GM23338 (cell line): ENCODE data around the gene TENT5A. TPM values are rescaled to one million over a fixed set of nuclear protein-coding genes. Genes with fewer than 3 reads are reported as not detected.

Experiments used
- ATAC-seq: fragments of 200-7000 bp; cut with Tn5 transposase; 3 replicates; pipeline ENCODE4 v1.9.1; 2020
- DNase-seq: peaks from one replicate; pipeline ENCODE4 v3.0.0-alpha.2; 2015; ENCODE audit warnings: low spot score
- H2AFZ ChIP-seq: fragments of 200-600 bp; sonication (generic); 2 replicates; pipeline ENCODE4 v1.8.0; 2016; ENCODE audit warnings: antibody characterized with exemption, mild to moderate bottlenecking, moderate library complexity
- H3F3A ChIP-seq: fragments of 200-600 bp; sonication (generic); replicated peaks from 2 replicates; pipeline ENCODE4 v1.8.0; 2017; ENCODE audit warnings: antibody characterized with exemption, mixed run types, low read depth
- H3K27ac ChIP-seq: fragments of 200-600 bp; sonication (generic); 2 replicates; pipeline ENCODE4 v1.6.1; 2016; ENCODE audit warnings: low read depth
- H3K27me3 ChIP-seq: fragments of 200-600 bp; sonication (generic); 2 replicates; pipeline ENCODE4 v1.8.0; 2016; ENCODE audit warnings: mild to moderate bottlenecking, mixed run types, moderate library complexity; ENCODE audit not compliant: insufficient read depth
- H3K36me3 ChIP-seq: fragments of 200-600 bp; sonication (generic); 2 replicates; pipeline ENCODE4 v1.8.0; 2016; ENCODE audit warnings: mild to moderate bottlenecking; ENCODE audit not compliant: insufficient read depth
- H3K4me1 ChIP-seq: fragments of 200-600 bp; sonication (generic); 2 replicates; pipeline ENCODE4 v1.8.0; 2016; ENCODE audit warnings: mild to moderate bottlenecking, moderate library complexity; ENCODE audit not compliant: insufficient read depth
- H3K4me2 ChIP-seq: fragments of 200-600 bp; sonication (generic); 2 replicates; pipeline ENCODE4 v1.7.1; 2017; ENCODE audit warnings: mixed run types
- H3K4me3 ChIP-seq: fragments of 200-600 bp; sonication (generic); 2 replicates; pipeline ENCODE4 v1.6.1; 2016; ENCODE audit warnings: mixed run types
- H3K79me2 ChIP-seq: fragments of 200-600 bp; sonication (generic); replicated peaks from 2 replicates; pipeline ENCODE4 v1.8.0; 2017; ENCODE audit warnings: mild to moderate bottlenecking; ENCODE audit not compliant: insufficient read depth
- H3K9me2 ChIP-seq: fragments of 200-600 bp; sonication (generic); 2 replicates; pipeline ENCODE4 v1.8.0; 2017; ENCODE audit not compliant: insufficient read depth
- H4K20me1 ChIP-seq: fragments of 200-600 bp; sonication (generic); replicated peaks from 2 replicates; pipeline ENCODE4 v1.8.0; 2017; ENCODE audit warnings: mild to moderate bottlenecking; ENCODE audit not compliant: insufficient read depth
- H3K27ac Mint-ChIP-seq: 2 replicates; pipeline ENCODE4 v1.8.0; 2020; ENCODE audit warnings: inconsistent platforms, mild to moderate bottlenecking, moderate library complexity, mixed read lengths
- H3K27me3 Mint-ChIP-seq: 3 replicates; pipeline ENCODE4 v1.8.0; 2022; ENCODE audit warnings: low read depth, mild to moderate bottlenecking, moderate library complexity, mixed read lengths, inconsistent platforms; ENCODE audit not compliant: insufficient read depth, poor library complexity
- H3K36me3 Mint-ChIP-seq: 3 replicates; pipeline ENCODE4 v1.8.0; 2021; ENCODE audit warnings: low read depth, mild to moderate bottlenecking, inconsistent platforms, moderate library complexity, mixed read lengths
- H3K4me1 Mint-ChIP-seq: 3 replicates; pipeline ENCODE4 v1.8.0; 2020; ENCODE audit warnings: mild to moderate bottlenecking, inconsistent platforms, mixed read lengths
- H3K4me3 Mint-ChIP-seq: 3 replicates; pipeline ENCODE4 v1.8.0; 2021; ENCODE audit warnings: moderate library complexity, mild to moderate bottlenecking, inconsistent platforms, mixed read lengths
- H3K9me3 Mint-ChIP-seq: 3 replicates; pipeline ENCODE4 v1.8.0; 2020; ENCODE audit warnings: moderate library complexity, mild to moderate bottlenecking, inconsistent platforms, mixed read lengths
- CREB1 ChIP-seq: fragments of 250-450 bp; sonication (Bioruptor Pico); IDR thresholded peaks from 2 replicates; pipeline ENCODE4 v1.5.0; 2020; ENCODE audit warnings: low read depth, mild to moderate bottlenecking, moderate library complexity
- CTCF ChIP-seq, 2 experiments: fragments of 200-600 bp in 1 of 2; sonication (generic) in 1 of 2; conservative IDR thresholded peaks; 2 replicates each; pipeline versions ENCODE4 v1.5.1 to v1.6.1; 2016 to 2017; ENCODE audit warnings: antibody characterized with exemption in 2 of 2, low read depth in 2 of 2, mild to moderate bottlenecking in 2 of 2, moderate library complexity in 1 of 2
- ETS1 ChIP-seq: IDR thresholded peaks from 2 replicates; pipeline ENCODE4 v1.6.1; 2016; ENCODE audit warnings: antibody characterized with exemption
- EZH2 ChIP-seq: fragments of 200-600 bp; sonication (generic); IDR thresholded peaks from one replicate; pipeline ENCODE4 v1.8.0; 2017; ENCODE audit warnings: antibody characterized with exemption, mild to moderate bottlenecking, low read depth; ENCODE audit not compliant: unreplicated experiment
- EZH2phosphoT487 ChIP-seq: fragments of 200-600 bp; sonication (generic); IDR thresholded peaks from one replicate; pipeline ENCODE4 v1.8.1; 2018; ENCODE audit warnings: antibody characterized with exemption; ENCODE audit not compliant: unreplicated experiment
- JUNB ChIP-seq: IDR thresholded peaks from one replicate; pipeline ENCODE4 v1.6.1; 2016; ENCODE audit warnings: antibody characterized with exemption; ENCODE audit not compliant: unreplicated experiment
- NANOG ChIP-seq: IDR thresholded peaks from 2 replicates; pipeline ENCODE4 v1.6.1; 2016; ENCODE audit warnings: antibody characterized with exemption, borderline replicate concordance
- POLR2AphosphoS5 ChIP-seq: IDR thresholded peaks from 2 replicates; pipeline ENCODE4 v1.6.1; 2016; ENCODE audit warnings: antibody characterized with exemption, low read depth
- REST ChIP-seq: IDR thresholded peaks from one replicate; pipeline ENCODE4 v1.6.1; 2018; ENCODE audit warnings: antibody characterized with exemption; ENCODE audit not compliant: unreplicated experiment
- STAT1 ChIP-seq: IDR thresholded peaks from one replicate; pipeline ENCODE4 v1.6.1; 2016; ENCODE audit warnings: antibody characterized with exemption; ENCODE audit not compliant: unreplicated experiment
- ZNF114 ChIP-seq: fragments of 250-450 bp; sonication (Bioruptor Pico); IDR thresholded peaks from 2 replicates; pipeline ENCODE4 v1.5.0; 2020; ENCODE audit warnings: mild to moderate bottlenecking, moderate library complexity
- ZNF331 ChIP-seq: fragments of 250-450 bp; sonication (Bioruptor Pico); IDR thresholded peaks from 2 replicates; pipeline ENCODE4 v1.5.0; 2020; ENCODE audit warnings: low read depth, mild to moderate bottlenecking, moderate library complexity
- ZNF462 ChIP-seq: fragments of 250-450 bp; sonication (Bioruptor Pico); IDR thresholded peaks from 2 replicates; pipeline ENCODE4 v1.5.0; 2020; ENCODE audit warnings: mild to moderate bottlenecking, moderate library complexity
- polyA plus RNA-seq: library from polyadenylated mRNA; unstranded; fragments of >200 nt; fragmentation: Nextera tagmentation; extraction: Ambion mirVana; gene quantifications from 2 replicates; pipeline ENCODE4 v1.2.1, GENCODE V29; 2016
- total RNA-seq: library from RNA; depleted of rRNA; stranded (reverse); fragments of >200 nt; shearing (Covaris generic); gene quantifications from 2 replicates; pipeline ENCODE4 v1.2.3, GENCODE V29; 2014

Gene TENT5A
- total and polyA plus RNA-seq, 2 experiments from 2014 or later = 3.8 to 4.7 TPM

GRCh38 chr6:81774542-81774941 is 22.1 kb upstream of the TENT5A start:
- no peak overlapping the region for H3K27ac ChIP-seq
- no peaks in the 10 kb centered on the region for H3K27me3 ChIP-seq
- no peak for DNase-seq
- no peak overlapping the region for H3K27ac Mint-ChIP-seq
- H3K4me3 Mint-ChIP-seq = no peak overlapping the region
- H4K20me1 ChIP-seq = no peaks in the 10 kb centered on the region
- ATAC-seq = no peak
- peaks cover 7% of the 10 kb centered on the region for H3K4me1 ChIP-seq
- no peak overlapping the region for H3K4me3 ChIP-seq
- TF ChIP-seq EZH2 = no peak
- TF ChIP-seq STAT1 = no peak
- no peak for TF ChIP-seq CREB1 (CRISPR knock-in tag)
- no peak for TF ChIP-seq ZNF462 (CRISPR knock-in tag)
- no peak for TF ChIP-seq ETS1
- TF ChIP-seq REST = no peak
- TF ChIP-seq POLR2AphosphoS5 = no peak
- TF ChIP-seq ZNF331 (CRISPR knock-in tag) = no peak
- no peak for TF ChIP-seq ZNF114
- no peak for TF ChIP-seq EZH2phosphoT487
- TF ChIP-seq NANOG = no peak
- TF ChIP-seq JUNB = no peak
- TF ChIP-seq CTCF (conservative IDR thresholded peaks at IDR 0.05; ENCODE audit: low read depth in 2 of 2) = no peak
- no peaks in the 10 kb centered on the region for H3K79me2 ChIP-seq
- no peak overlapping the region for H3K4me2 ChIP-seq
- peaks cover 7% of the 10 kb centered on the region; the same call in 2 of the 3 replicates for H3K4me1 Mint-ChIP-seq
- no peaks in the 10 kb centered on the region for H3K9me3 Mint-ChIP-seq
- H3K27me3 Mint-ChIP-seq = peaks cover 1% of the 10 kb centered on the region
- H3K36me3 Mint-ChIP-seq = no peaks in the 10 kb centered on the region
- H3F3A ChIP-seq = no peaks in the 10 kb centered on the region
- H2AFZ ChIP-seq = no peak overlapping the region
- no peaks in the 10 kb centered on the region for H3K36me3 ChIP-seq
- H3K9me2 ChIP-seq = peaks cover 10% of the 10 kb centered on the region; the same call in 1 of the 2 replicates
